Liver (tissue), 3 donors: ENCODE results near the gene AIF1.

ENCODE experiments used
- GABPA ChIP-seq, 2 donors: IDR thresholded peaks in 1 of 2; conservative IDR thresholded peaks in 1 of 2; 2 replicates each; pipeline ENCODE4 v1.6.1; 2016; ENCODE audit warnings: antibody characterized with exemption in 2 of 2, mild to moderate bottlenecking in 1 of 2, moderate library complexity in 1 of 2
- RAD21 ChIP-seq, 2 donors: IDR thresholded peaks; 2 replicates each; pipeline ENCODE4 v1.6.1; 2016; ENCODE audit warnings: antibody characterized with exemption in 2 of 2, mild to moderate bottlenecking in 2 of 2
- YY1 ChIP-seq: IDR thresholded peaks from 2 replicates; pipeline ENCODE4 v1.6.1; 2016; ENCODE audit warnings: antibody characterized with exemption, mild to moderate bottlenecking
- TF ChIP-seq, protein P1 (sequence below): fragments of 150-350 bp; IDR thresholded peaks from 2 replicates; pipeline ENCODE4 v1.5.1; 2017; ENCODE audit warnings: improper control_type of control experiment, low read depth, low read length; ENCODE audit not compliant: missing input control
- donor health status: healthy.
- donor health status: healthy.

DNA sequence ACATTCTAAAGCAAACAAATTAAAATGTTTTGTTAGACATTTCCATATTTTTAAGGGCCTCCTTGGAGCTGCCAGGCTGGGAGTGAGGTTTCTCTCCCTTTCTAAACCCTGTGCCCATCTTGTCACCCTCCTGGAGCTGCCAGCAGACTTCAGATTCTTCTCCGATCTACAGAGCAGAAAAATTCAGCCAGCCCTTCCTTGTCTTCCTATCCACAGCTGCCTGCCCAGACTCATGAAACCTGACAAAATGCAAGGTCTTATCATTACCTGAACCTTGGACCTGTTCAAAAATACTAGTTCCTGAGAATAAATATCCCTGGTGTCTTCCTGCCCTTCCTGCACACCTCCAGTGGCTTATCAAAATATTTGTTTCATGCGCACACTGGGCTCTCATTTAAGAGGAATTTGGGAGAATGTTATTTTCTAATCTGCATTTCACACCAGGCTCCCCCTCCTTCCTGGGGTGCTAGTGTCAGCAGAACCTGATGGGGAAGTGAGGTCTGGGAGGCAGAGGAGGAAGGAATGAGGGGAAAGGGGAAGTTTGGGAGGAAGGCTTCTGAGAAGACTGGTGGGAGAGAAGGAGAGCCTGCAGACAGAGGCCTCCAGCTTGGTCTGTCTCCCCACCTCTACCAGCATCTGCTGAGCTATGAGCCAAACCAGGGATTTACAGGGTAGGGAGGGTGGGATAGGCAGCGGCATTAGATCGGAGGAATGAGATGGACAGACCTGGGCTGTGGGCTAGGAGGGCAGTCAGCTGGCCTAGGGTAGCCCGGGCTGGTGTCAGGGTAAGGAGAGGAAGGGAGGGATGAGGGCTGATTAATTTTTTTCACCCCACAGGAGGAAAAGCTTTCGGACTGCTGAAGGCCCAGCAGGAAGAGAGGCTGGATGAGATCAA lies at the start of gene AIF1:
- TF ChIP-seq RAD21 (IDR thresholded peaks at IDR 0.05) (peak in 1 of 2 donors; percentile 4), GABPA (IDR thresholded peaks at IDR 0.05 in 1 of 2, conservative IDR thresholded peaks at IDR 0.05 in 1 of 2) (peak in 1 of 2 donors; percentile 26), YY1 (no peak)
- TF ChIP-seq, protein P1, sequence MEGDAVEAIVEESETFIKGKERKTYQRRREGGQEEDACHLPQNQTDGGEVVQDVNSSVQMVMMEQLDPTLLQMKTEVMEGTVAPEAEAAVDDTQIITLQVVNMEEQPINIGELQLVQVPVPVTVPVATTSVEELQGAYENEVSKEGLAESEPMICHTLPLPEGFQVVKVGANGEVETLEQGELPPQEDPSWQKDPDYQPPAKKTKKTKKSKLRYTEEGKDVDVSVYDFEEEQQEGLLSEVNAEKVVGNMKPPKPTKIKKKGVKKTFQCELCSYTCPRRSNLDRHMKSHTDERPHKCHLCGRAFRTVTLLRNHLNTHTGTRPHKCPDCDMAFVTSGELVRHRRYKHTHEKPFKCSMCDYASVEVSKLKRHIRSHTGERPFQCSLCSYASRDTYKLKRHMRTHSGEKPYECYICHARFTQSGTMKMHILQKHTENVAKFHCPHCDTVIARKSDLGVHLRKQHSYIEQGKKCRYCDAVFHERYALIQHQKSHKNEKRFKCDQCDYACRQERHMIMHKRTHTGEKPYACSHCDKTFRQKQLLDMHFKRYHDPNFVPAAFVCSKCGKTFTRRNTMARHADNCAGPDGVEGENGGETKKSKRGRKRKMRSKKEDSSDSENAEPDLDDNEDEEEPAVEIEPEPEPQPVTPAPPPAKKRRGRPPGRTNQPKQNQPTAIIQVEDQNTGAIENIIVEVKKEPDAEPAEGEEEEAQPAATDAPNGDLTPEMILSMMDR: no peak
